PC-9 (cell line): ENCODE measurements around the gene SYDE1.

Experiments
- CTCF ChIP-seq: fragments of 200-600 bp; sonication (generic); conservative IDR thresholded peaks from 2 replicates; pipeline ENCODE4 v1.6.1; 2017; ENCODE audit warnings: mixed run types, antibody characterized with exemption, mild to moderate bottlenecking, moderate library complexity
- EZH2 ChIP-seq: fragments of 200-600 bp; sonication (generic); IDR thresholded peaks from 2 replicates; pipeline ENCODE4 v1.8.0; 2017; ENCODE audit warnings: antibody characterized with exemption, low read depth

GRCh38 chr19:15141143-15141542 lies 33.9 kb downstream of the SYDE1 start:
- TF ChIP-seq EZH2 (no peak), CTCF (no peak)
